Keratinocyte (primary cell): ENCODE measurements around the gene LAMB1. TPM values are rescaled to one million over a fixed set of nuclear protein-coding genes. Genes with fewer than 3 reads are reported as not detected.

ENCODE experiments used
- DNase-seq: peaks from one replicate; pipeline ENCODE4 v3.0.0-alpha.2; 2011; ENCODE audit warnings: low read depth, missing footprints, low spot score
- FAIRE-seq: peaks from 2 replicates; lab custom pipeline; 2011; peaks lifted over from hg19 to GRCh38; lab: Jason Lieb, UNC
- H2AFZ ChIP-seq: 2 replicates; pipeline ENCODE4 v1.6.0; 2012; ENCODE audit warnings: low read length, control low read depth, inconsistent platforms; ENCODE audit not compliant: control insufficient read depth
- H3K27ac ChIP-seq: 2 replicates; pipeline ENCODE4 v1.5.1; 2011; ENCODE audit warnings: low read length; ENCODE audit not compliant: control insufficient read depth, insufficient read depth
- H3K27me3 ChIP-seq: 3 replicates; pipeline ENCODE4 v1.6.0; 2011; ENCODE audit warnings: low read length; ENCODE audit not compliant: control insufficient read depth, insufficient read depth; ENCODE audit errors: extremely low read depth
- H3K36me3 ChIP-seq, 2 experiments: 2 replicates in 1 of 2; 3 replicates in 1 of 2; pipeline ENCODE4 v1.5.1; 2011; ENCODE audit warnings: low read length in 2 of 2, mild to moderate bottlenecking in 1 of 2; ENCODE audit not compliant: control insufficient read depth in 2 of 2, insufficient read depth in 2 of 2; ENCODE audit errors: extremely low read depth in 1 of 2
- H3K4me1 ChIP-seq: 3 replicates; pipeline ENCODE4 v1.5.1; 2011; ENCODE audit warnings: low read length; ENCODE audit not compliant: control insufficient read depth, insufficient read depth; ENCODE audit errors: extremely low read depth
- H3K4me2 ChIP-seq: 3 replicates; pipeline ENCODE4 v1.6.0; 2011; ENCODE audit warnings: low read depth, low read length; ENCODE audit not compliant: control insufficient read depth, insufficient read depth; ENCODE audit errors: extremely low read depth
- H3K4me3 ChIP-seq, 3 experiments: fragments of 200-600 bp in 1 of 3; sonication (generic) in 1 of 3; 2 replicates in 2 of 3; 3 replicates in 1 of 3; pipeline ENCODE4 v1.5.1; 2011 to 2016; ENCODE audit warnings: low read length in 3 of 3, mild to moderate bottlenecking in 3 of 3, control low read depth in 2 of 3, inconsistent platforms in 1 of 3, low read depth in 1 of 3, mixed read lengths in 1 of 3, mixed run types in 1 of 3, moderate library complexity in 1 of 3; ENCODE audit not compliant: control insufficient read depth in 2 of 3, insufficient read depth in 2 of 3; ENCODE audit errors: extremely low read depth in 1 of 3
- H3K79me2 ChIP-seq: 2 replicates; pipeline ENCODE4 v1.6.0; 2012; ENCODE audit warnings: low read length; ENCODE audit not compliant: control insufficient read depth, insufficient read depth
- H3K9ac ChIP-seq: 3 replicates; pipeline ENCODE4 v1.6.0; 2011; ENCODE audit warnings: low read length; ENCODE audit not compliant: control insufficient read depth, insufficient read depth; ENCODE audit errors: extremely low read depth
- H3K9me1 ChIP-seq: 3 replicates; pipeline ENCODE4 v1.6.0; 2011; ENCODE audit warnings: low read length; ENCODE audit not compliant: control insufficient read depth, insufficient read depth; ENCODE audit errors: extremely low read depth
- H3K9me3 ChIP-seq: 2 replicates; pipeline ENCODE4 v1.5.1; 2012; ENCODE audit warnings: low read depth, low read length; ENCODE audit not compliant: control insufficient read depth
- H4K20me1 ChIP-seq: 3 replicates; pipeline ENCODE4 v1.6.0; 2011; ENCODE audit warnings: low read length; ENCODE audit not compliant: control insufficient read depth, insufficient read depth; ENCODE audit errors: extremely low read depth
- CTCF ChIP-seq, 3 experiments: IDR thresholded peaks in 1 of 3; conservative IDR thresholded peaks in 1 of 3; optimal IDR thresholded peaks in 1 of 3; 2 replicates in 2 of 3; 3 replicates in 1 of 3; pipeline versions ENCODE3 to v1.5.1; 2011; ENCODE audit warnings: low read length in 3 of 3, mild to moderate bottlenecking in 3 of 3, moderate library complexity in 2 of 3, control low read depth in 1 of 3, inconsistent platforms in 1 of 3; ENCODE audit not compliant: insufficient read depth in 2 of 3; ENCODE audit errors: extremely low read depth in 1 of 3
- EZH2 ChIP-seq: IDR thresholded peaks from one replicate; pipeline ENCODE4 v1.6.1; 2012; ENCODE audit warnings: inconsistent platforms, mild to moderate bottlenecking, low read length, moderate library complexity
- dilution Hi-C: fragments of 300-500 bp; cut with MboI; formaldehyde crosslinking; loops from one replicate; pipeline ENCODE4 v1.7.0; 2020; ENCODE audit warnings: low sequenced_read_pairs; ENCODE audit not compliant: extremely low pct_ligation_motif_present
- polyA plus RNA-seq, 5 experiments: library from polyadenylated mRNA; depleted of rRNA in 3 of 5; stranded (reverse) in 3 of 5; stranded (forward) in 1 of 5; unstranded in 1 of 5; fragments of >200 nt; gene quantifications; 1 replicate in 1 of 5; 2 replicates in 3 of 5; 3 replicates in 1 of 5; pipeline versions ENCODE4 v1.2.1 to v1.2.3, GENCODE V29; 2011 to 2012; ENCODE audit warnings: missing spikeins in 2 of 5, low read depth in 1 of 5, low replicate concordance in 1 of 5

LAMB1 gene
- polyA plus RNA-seq, 1 donor (not counting 4 experiments of a cell fraction or from before 2014, with no cell fraction given) = 97.9 TPM

GRCh38 chr7:107977048-107977447, 25.9 kb downstream of the LAMB1 start:
- Histone ChIP-seq H3K36me3 (peaks cover 29 to 49% of the 10 kb centered on the region in 2 experiments), H4K20me1 (no peaks in the 10 kb centered on the region), H3K9me3 (no peaks in the 10 kb centered on the region), H3K9me1 (no peaks in the 10 kb centered on the region), H3K4me2 (no peak overlapping the region), H3K27me3 (no peaks in the 10 kb centered on the region), H3K27ac (no peak overlapping the region), H3K4me3 (no peak overlapping the region), H3K4me1 (peaks cover 18% of the 10 kb centered on the region), H2AFZ (no peak overlapping the region), H3K9ac (no peak overlapping the region), H3K79me2 (no peaks in the 10 kb centered on the region)
- no peak for TF ChIP-seq CTCF (optimal IDR thresholded peaks at IDR 0.05 in 1 of 3, IDR thresholded peaks at IDR 0.05 in 1 of 3, conservative IDR thresholded peaks at IDR 0.05 in 1 of 3; ENCODE audit: extremely low read depth in 1 of 3, insufficient read depth in 2 of 3, low read length in 3 of 3)
- no peak for TF ChIP-seq EZH2
- DNase-seq (no peak), FAIRE-seq (no peak)
- dilution Hi-C loops = no loop called here

- FAIRE-seq = no peak
- Histone ChIP-seq H3K4me2 (no peak overlapping the region), H3K36me3 (peaks cover 29 to 49% of the 10 kb centered on the region in 2 experiments), H3K9me3 (no peaks in the 10 kb centered on the region), H3K27me3 (no peaks in the 10 kb centered on the region), H3K27ac (no peak overlapping the region), H3K79me2 (no peaks in the 10 kb centered on the region), H3K9ac (no peak overlapping the region), H4K20me1 (no peaks in the 10 kb centered on the region), H3K4me3 (no peak overlapping the region), H3K4me1 (peaks cover 22% of the 10 kb centered on the region), H3K9me1 (no peaks in the 10 kb centered on the region), H2AFZ (no peak overlapping the region)
- TF ChIP-seq EZH2 = no peak
- TF ChIP-seq CTCF (optimal IDR thresholded peaks at IDR 0.05 in 1 of 3, IDR thresholded peaks at IDR 0.05 in 1 of 3, conservative IDR thresholded peaks at IDR 0.05 in 1 of 3; ENCODE audit: extremely low read depth in 1 of 3, insufficient read depth in 2 of 3, low read length in 3 of 3) = no peak
- dilution Hi-C loops = no loop called here
- DNase-seq = no peak
Measured at GRCh38 chr7:107976620-107977019, 26.3 kb downstream of the LAMB1 start.
